Adrenal gland (tissue), 12 donors: ENCODE data around the gene DOK4. TPM values are rescaled to one million over a fixed set of nuclear protein-coding genes. Genes with fewer than 3 reads are reported as not detected.

Source experiments
- DNase-seq, 7 donors: peaks; one replicate each; pipeline ENCODE4 v3.0.0-alpha.2; 2019 to 2020
- H3K27ac ChIP-seq, 5 donors: fragments of 200-600 bp; sonication (generic) in 4 of 5; 1 replicate in 3 of 5; 2 replicates in 2 of 5; pipeline versions ENCODE4 v1.5.1 to v1.8.0; 2016 to 2020; ENCODE audit warnings: mild to moderate bottlenecking in 1 of 5
- H3K27me3 ChIP-seq: fragments of 200-600 bp; 2 replicates; pipeline ENCODE4 v1.8.0; 2021
- H3K36me3 ChIP-seq, 2 donors: fragments of 200-600 bp; replicated peaks in 1 of 2; 1 replicate in 1 of 2; 2 replicates in 1 of 2; pipeline versions ENCODE4 v1.5.1 to v1.8.0; 2018 to 2022
- H3K4me1 ChIP-seq, 2 donors: fragments of 200-600 bp; replicated peaks in 1 of 2; 1 replicate in 1 of 2; 2 replicates in 1 of 2; pipeline versions ENCODE4 v1.5.1 to v1.8.0; 2018 to 2021
- H3K4me3 ChIP-seq, 4 donors: fragments of 200-600 bp; sonication (generic) in 3 of 4; one replicate each; pipeline ENCODE4 v1.5.1; 2016 to 2018
- H3K9me3 ChIP-seq, 3 donors: fragments of 200-600 bp; sonication (generic) in 1 of 3; replicated peaks in 1 of 3; 1 replicate in 2 of 3; 2 replicates in 1 of 3; pipeline versions ENCODE4 v1.5.1 to v1.8.0; 2016 to 2021
- CTCF ChIP-seq, 6 experiments: fragments of 450-650 bp in 4 of 6; fragments of 200-600 bp in 2 of 6; sonication (generic) in 1 of 6; IDR thresholded peaks; 1 replicate in 5 of 6; 2 replicates in 1 of 6; pipeline versions ENCODE4 v1.5.1 to v1.8.0; 2016 to 2021; ENCODE audit warnings: antibody characterized with exemption in 6 of 6, mild to moderate bottlenecking in 2 of 6, moderate library complexity in 1 of 6
- POLR2A ChIP-seq, 2 donors: fragments of 450-650 bp; IDR thresholded peaks; one replicate each; pipeline ENCODE4 v1.6.1; 2017; ENCODE audit warnings: antibody characterized with exemption in 2 of 2, mild to moderate bottlenecking in 2 of 2, moderate library complexity in 1 of 2
- WGBS, 4 donors: extraction: QIAGEN DNeasy Blood & Tissue Kit in 2 of 4; methylation state at CpG; one replicate each; pipeline versions ENCODE4 v1.1.5 to v1.1.7; 2013 to 2017; 5-methylcytosine and 5-hydroxymethylcytosine counted together
- intact Hi-C, 2 donors: fragments of 100-400 bp; cut with DNase I; formaldehyde crosslinking; loops; one replicate each; pipeline versions ENCODE4 v1.14.1 to v1.15.0; 2022 to 2023
- polyA plus RNA-seq, 3 donors: library from polyadenylated mRNA; stranded (reverse); fragments of 200-250 nt in 2 of 3; fragments of 350-450 nt in 1 of 3; fragmentation: Illumina TruSeq in 1 of 3; extraction: RNeasy Lipid Tissue Mini Kit (QIAGEN cat#74804) in 1 of 3; gene quantifications; one replicate each; pipeline ENCODE4 v1.2.3, GENCODE V29; 2013 to 2014
- total RNA-seq, 9 donors: library from RNA; depleted of rRNA in 4 of 9; stranded (reverse); fragments of >200 nt in 4 of 9; fragments of 120-200 nt in 1 of 9; fragmentation: NEBNext Ultra II Directional in 1 of 9; extraction: Animal tissue kit (Norgen Biotek cat#: 25700) in 1 of 9; gene quantifications; one replicate each; pipeline versions ENCODE4 v1.1.0 to v1.2.4, GENCODE V29; 2013 to 2023
- donor health status: healthy with polysubstance abuse.
- donor health status: Bipolar disorder and iron deficiency.
- donor health status: DM: yes; HTN: yes; CAD: no.
- donor health status: DM: no; HTN: no; CAD: no.
- donor health status: DM: no; HTN: no; CAD: no.
- donor health status: DM: yes; HTN: yes; CAD: no.

DOK4 gene
- total and polyA plus RNA-seq, 12 donors: 4.3 to 36.1 (median 18.7) TPM

GRCh38 chr16:57462209-57462977 lies 23.9 kb downstream of the DOK4 start, which contains the start of gene POLR2C:
Gene POLR2C (plus strand): TSS chr16:57462679. CDS start chr16:57462725, 46 bp downstream.
- peak; percentile 86 to 93 for TF ChIP-seq POLR2A (IDR thresholded peaks at IDR 0.05)
- peak; percentile 85 to 99 (median 94) for TF ChIP-seq CTCF (IDR thresholded peaks at IDR 0.05)
- 1% methylated on average over 31 to 47 of the region's 47 CpGs for WGBS, 4 donors
- intact Hi-C loops: no loop called here

GRCh38 chr16:57452021-57452420 lies 34.3 kb downstream of the DOK4 start:
- Histone ChIP-seq H3K4me3 (no peak overlapping the region), H3K27ac (no peak overlapping the region), H3K36me3 (peaks cover 0 to 60% of the 10 kb centered on the region in 2 donors), H3K27me3 (no peaks in the 10 kb centered on the region), H3K4me1 (peaks cover 9 to 21% of the 10 kb centered on the region in 2 donors), H3K9me3 (no peaks in the 10 kb centered on the region)
- WGBS, 4 donors: 89 to 95% (median 93%) methylated on average over 8 to 10 of the region's 10 CpGs
- DNase-seq: no peak
- TF ChIP-seq POLR2A (IDR thresholded peaks at IDR 0.05): no peak
- no peak for TF ChIP-seq CTCF (IDR thresholded peaks at IDR 0.05)
- intact Hi-C loops: no loop called here

More at GRCh38 chr16:57462209-57462977, 23.9 kb downstream of the DOK4 start, which contains the start of gene POLR2C:
- Histone ChIP-seq H3K9me3 (no peaks in the 10 kb centered on the region), H3K4me1 (peaks cover 6 to 24% of the 10 kb centered on the region in 2 donors), H3K27me3 (no peaks in the 10 kb centered on the region), H3K4me3 (peak within 1 kb of the TSS; percentile 35 to 97 (median 62)), H3K36me3 (peaks cover 0 to 72% of the 10 kb centered on the region in 2 donors), H3K27ac (peak within 1 kb of the TSS in 3 of 5 donors; percentile 72 to 91 (median 74))
- peak; percentile 85 to 95 (median 89) for DNase-seq

- no peaks in the 10 kb centered on the region for H3K27me3 ChIP-seq
- intact Hi-C loops: no loop called here
- TF ChIP-seq CTCF (IDR thresholded peaks at IDR 0.05): no peak
- TF ChIP-seq POLR2A (IDR thresholded peaks at IDR 0.05): peak; percentile 78 to 89
- H3K27ac ChIP-seq: peak within 1 kb of the TSS; percentile 79 to 96 (median 85)
- WGBS, 4 donors: 0 to 1% (median 0%) methylated on average over 28 to 68 of the region's 68 CpGs
- no peaks in the 10 kb centered on the region for H3K9me3 ChIP-seq
- DNase-seq: peak; percentile 93 to 97 (median 95)
- peaks cover 0 to 13% of the 10 kb centered on the region in 2 donors for H3K36me3 ChIP-seq
- peaks cover 9 to 30% of the 10 kb centered on the region in 2 donors for H3K4me1 ChIP-seq
- H3K4me3 ChIP-seq: peak within 1 kb of the TSS; percentile 48 to 100 (median 90)
These were observed 38.9 kb downstream of the DOK4 start, which contains the start of the genes CIAPIN1 and COQ9 for GRCh38 chr16:57447186-57447962. Gene CIAPIN1 (minus strand): TSS chr16:57447385. CDS start chr16:57440928, 6,457 bp downstream. Gene COQ9 (plus strand): TSS chr16:57447479. CDS start chr16:57447506, 27 bp downstream.
